Esophagus squamous epithelium (tissue), 4 donors: Measurements from ENCODE around the gene DMKN.
"Not testable (repeated sequence)": the region's sequence is repeated elsewhere in the genome, so short reads cannot be mapped to it uniquely, and the experiment has no call there.

Experiments
- POLR2A ChIP-seq, 4 donors: fragments of 450-650 bp; IDR thresholded peaks; one replicate each; pipeline ENCODE4 v1.6.1; 2017; ENCODE audit warnings: antibody characterized with exemption in 4 of 4, mild to moderate bottlenecking in 4 of 4, moderate library complexity in 3 of 4
- TF ChIP-seq, protein P1 (sequence below), 6 experiments: fragments of 450-650 bp in 4 of 6; fragments of 200-600 bp in 2 of 6; sonication (generic) in 2 of 6; IDR thresholded peaks; one replicate each; pipeline ENCODE4 v1.5.1; 2016 to 2019; ENCODE audit warnings: antibody characterized with exemption in 6 of 6, mild to moderate bottlenecking in 4 of 6, moderate library complexity in 4 of 6

- TF ChIP-seq, protein P1, sequence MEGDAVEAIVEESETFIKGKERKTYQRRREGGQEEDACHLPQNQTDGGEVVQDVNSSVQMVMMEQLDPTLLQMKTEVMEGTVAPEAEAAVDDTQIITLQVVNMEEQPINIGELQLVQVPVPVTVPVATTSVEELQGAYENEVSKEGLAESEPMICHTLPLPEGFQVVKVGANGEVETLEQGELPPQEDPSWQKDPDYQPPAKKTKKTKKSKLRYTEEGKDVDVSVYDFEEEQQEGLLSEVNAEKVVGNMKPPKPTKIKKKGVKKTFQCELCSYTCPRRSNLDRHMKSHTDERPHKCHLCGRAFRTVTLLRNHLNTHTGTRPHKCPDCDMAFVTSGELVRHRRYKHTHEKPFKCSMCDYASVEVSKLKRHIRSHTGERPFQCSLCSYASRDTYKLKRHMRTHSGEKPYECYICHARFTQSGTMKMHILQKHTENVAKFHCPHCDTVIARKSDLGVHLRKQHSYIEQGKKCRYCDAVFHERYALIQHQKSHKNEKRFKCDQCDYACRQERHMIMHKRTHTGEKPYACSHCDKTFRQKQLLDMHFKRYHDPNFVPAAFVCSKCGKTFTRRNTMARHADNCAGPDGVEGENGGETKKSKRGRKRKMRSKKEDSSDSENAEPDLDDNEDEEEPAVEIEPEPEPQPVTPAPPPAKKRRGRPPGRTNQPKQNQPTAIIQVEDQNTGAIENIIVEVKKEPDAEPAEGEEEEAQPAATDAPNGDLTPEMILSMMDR (IDR thresholded peaks at IDR 0.05): not testable (repeated sequence)
- TF ChIP-seq POLR2A (IDR thresholded peaks at IDR 0.05): not testable (repeated sequence)
Measured at GRCh38 chr19:35462956-35463355, 50.5 kb downstream of the DMKN start.
